ENCODE data around the gene NXPH2.

The NXPH2 gene

GRCh38 chr2:138720035-138720838 lies 60.0 kb downstream of the NXPH2 start:
- TF ChIP-seq, protein P1, sequence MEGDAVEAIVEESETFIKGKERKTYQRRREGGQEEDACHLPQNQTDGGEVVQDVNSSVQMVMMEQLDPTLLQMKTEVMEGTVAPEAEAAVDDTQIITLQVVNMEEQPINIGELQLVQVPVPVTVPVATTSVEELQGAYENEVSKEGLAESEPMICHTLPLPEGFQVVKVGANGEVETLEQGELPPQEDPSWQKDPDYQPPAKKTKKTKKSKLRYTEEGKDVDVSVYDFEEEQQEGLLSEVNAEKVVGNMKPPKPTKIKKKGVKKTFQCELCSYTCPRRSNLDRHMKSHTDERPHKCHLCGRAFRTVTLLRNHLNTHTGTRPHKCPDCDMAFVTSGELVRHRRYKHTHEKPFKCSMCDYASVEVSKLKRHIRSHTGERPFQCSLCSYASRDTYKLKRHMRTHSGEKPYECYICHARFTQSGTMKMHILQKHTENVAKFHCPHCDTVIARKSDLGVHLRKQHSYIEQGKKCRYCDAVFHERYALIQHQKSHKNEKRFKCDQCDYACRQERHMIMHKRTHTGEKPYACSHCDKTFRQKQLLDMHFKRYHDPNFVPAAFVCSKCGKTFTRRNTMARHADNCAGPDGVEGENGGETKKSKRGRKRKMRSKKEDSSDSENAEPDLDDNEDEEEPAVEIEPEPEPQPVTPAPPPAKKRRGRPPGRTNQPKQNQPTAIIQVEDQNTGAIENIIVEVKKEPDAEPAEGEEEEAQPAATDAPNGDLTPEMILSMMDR (conservative IDR thresholded peaks at IDR 0.05): no peak
- H3K27ac ChIP-seq: no peak overlapping the region

DNA sequence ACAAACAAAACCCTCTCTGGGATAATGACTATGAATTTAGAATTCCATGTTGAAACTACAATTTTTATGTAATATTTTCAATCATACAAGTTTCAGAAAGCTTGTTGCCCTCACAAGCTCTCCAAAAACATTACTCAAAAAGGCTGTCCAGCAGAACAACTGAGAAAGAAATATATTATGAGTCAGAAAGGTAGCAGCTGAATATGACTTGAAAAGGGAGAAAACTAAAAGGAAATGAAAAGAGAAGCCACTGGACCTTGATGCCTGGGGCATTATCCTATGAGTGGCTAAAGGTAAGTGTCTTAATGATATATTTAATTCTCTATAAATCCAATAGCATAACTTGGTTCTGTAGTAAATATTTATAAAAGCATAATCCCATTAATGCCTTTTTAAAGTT lies 61.8 kb downstream of the NXPH2 start:
- TF ChIP-seq, protein P1 (conservative IDR thresholded peaks at IDR 0.05): no peak
- no peak overlapping the region for H3K27ac ChIP-seq

DNA sequence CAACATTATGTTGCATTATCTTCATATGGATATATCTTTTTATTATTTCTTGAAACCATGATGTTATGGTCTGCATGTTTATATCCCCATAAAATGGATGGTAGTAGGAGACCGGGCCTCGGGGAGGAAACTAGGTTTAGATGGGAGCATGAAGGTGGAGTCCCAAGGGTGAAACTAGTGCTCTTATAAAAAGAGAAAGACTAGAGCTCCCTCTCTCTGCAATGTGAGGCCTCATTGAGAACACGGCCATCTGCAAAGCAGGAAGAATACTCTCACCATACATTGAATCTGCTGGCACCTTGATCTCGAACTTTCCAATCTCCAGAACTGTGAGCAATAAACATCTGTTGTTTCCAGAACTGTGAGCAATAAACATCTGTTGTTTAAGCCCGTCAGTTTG lies 64.0 kb downstream of the NXPH2 start:
- TF ChIP-seq, protein P1 (conservative IDR thresholded peaks at IDR 0.05): no peak; the same call in 1 of the 2 replicates
- no peak overlapping the region for H3K27ac ChIP-seq

GRCh38 chr2:138713504-138713903 lies 66.7 kb downstream of the NXPH2 start:
- TF ChIP-seq, protein P1 (conservative IDR thresholded peaks at IDR 0.05): no peak
- peak overlapping the region; percentile 70 for H3K27ac ChIP-seq

GRCh38 chr2:138713069-138713496 lies 67.1 kb downstream of the NXPH2 start:
- TF ChIP-seq, protein P1 (conservative IDR thresholded peaks at IDR 0.05): no peak
- H3K27ac ChIP-seq: peak overlapping the region; percentile 70

GRCh38 chr2:138712212-138712979 lies 67.8 kb downstream of the NXPH2 start:
- TF ChIP-seq, protein P1 (conservative IDR thresholded peaks at IDR 0.05): no peak
- H3K27ac ChIP-seq: peak overlapping the region; percentile 70

DNA sequence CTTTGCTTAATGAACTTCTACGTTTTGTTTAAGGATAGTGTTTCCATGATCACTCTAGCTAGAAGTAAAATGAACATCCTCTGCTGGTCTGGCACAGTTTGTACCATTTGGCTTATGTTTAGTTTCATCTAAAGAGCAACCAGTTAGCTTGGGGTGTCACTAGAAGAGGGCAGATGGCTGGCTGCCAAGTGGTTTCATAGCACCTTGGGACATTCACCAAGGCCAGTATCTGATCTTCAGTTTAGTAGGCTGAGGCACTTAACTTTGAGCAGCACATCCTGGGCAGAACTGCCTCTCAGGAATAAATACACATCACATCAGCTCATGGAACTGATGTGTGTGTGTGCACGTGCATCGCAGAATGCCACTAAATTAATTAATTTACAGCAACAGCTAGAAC lies 68.4 kb downstream of the NXPH2 start:
- no peak overlapping the region for H3K27ac ChIP-seq
- TF ChIP-seq, protein P1 (conservative IDR thresholded peaks at IDR 0.05): no peak
